ENCODE data around the gene CRTAP.
"Not testable (repeated sequence)": the region's sequence is repeated elsewhere in the genome, so short reads cannot be mapped to it uniquely, and the experiment has no call there.

The CRTAP gene

DNA sequence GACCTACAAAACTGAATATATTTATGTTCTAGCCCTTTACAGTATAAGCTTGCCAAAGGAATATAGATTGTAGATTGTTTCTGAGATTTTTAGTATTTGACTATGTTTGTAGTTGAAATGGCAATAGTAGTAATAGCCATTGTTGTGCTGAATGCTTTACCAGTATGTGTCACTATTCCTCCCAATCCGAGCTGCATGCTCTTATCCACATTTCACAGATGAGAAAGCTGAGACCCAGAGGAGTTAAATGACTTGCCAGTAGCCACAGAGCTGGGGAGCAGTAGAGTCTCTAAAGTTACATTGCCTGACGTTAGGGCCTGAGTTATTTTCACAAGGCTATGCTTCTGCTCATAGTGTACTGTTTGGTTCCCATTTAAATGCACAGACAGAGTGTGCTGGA is 13.6 kb upstream of the CRTAP start:
- DNase-seq, result no peak

DNA sequence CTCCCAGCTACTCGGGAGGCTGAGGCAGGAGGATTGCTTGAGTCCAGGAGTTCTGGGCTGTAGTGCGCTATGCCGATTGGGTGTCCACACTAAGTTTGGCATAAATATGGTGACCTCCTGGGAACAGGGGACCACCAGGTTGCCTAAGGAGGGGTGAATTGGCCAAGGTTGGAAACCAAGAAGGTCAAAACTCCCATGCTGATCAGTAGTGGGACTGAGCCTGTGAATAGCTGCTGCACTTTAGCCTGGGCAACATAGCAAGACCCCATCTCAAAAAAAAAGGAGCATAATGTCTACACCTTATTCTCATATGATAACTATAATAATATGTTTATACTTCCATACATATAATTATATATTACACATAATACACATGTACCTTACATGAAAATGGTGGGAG is 10.8 kb upstream of the CRTAP start:
- DNase-seq, result no peak

DNA sequence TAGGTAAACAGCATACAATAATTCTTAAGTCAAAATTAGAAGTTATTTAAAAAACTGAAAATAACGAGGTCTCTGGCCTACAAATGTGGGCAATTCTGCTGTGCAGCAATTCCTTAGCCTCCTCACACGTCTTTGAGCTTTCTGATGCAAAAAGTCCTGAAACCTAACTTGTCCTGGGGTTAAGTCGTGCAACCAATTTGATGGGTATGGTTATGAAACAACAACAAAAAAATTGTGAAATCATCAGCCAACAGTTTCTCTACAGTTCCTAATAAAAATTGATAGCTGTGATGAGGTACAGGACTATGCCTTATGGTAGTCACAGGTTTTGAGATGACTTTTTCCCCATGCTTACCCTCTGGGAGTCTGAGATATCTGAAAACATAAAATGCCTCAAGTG is 10.3 kb upstream of the CRTAP start:
- DNase-seq, result no peak

DNA sequence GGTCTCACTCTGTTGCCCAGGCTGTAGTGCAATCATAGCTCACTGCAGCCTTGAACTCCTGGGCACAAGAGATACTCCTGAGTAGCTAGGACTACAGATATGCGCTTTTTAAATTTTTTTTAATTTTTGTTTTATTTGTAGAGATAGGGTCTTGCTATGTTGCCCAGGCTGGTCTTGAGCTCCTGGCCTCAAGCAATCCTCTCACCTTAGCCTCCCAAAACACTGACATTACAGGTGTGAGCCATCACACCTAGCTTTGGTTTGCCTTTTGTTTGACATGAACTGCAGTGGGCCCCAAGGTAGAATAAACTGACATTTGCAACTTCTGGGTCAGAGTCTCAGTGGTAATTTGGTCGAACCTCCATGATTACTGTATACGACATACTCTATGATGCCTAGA is 9.0 kb upstream of the CRTAP start:
- no peak for DNase-seq

DNA sequence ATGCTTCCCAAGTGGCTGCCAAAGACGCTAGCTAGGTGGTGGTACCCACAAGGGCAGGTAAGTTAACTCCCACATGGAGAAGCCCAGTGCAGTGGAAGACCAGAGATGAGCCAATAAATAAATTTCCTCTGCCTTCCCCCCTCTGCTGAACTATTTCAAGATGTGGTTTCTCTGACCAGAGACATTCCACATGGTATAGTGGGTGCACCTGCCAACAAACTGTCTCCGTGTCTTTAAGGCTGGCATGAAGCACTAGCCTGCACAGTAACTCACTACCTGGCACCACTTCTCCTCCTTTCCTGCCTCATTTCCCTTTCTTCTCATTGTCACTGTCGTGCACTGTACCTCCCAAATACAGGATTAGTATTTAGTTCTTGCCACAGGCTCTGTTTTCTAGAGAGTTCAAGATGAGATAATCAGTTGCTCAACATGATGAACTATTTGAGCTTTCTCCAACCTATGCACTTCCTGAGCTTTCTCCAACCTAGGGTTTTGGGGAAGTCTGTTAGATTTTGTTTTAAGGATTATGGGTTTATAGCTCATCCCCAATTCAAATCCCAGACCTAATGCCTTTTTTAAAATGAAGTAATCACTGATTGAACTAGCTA is 8.4 kb upstream of the CRTAP start:
- no peak for DNase-seq

DNA sequence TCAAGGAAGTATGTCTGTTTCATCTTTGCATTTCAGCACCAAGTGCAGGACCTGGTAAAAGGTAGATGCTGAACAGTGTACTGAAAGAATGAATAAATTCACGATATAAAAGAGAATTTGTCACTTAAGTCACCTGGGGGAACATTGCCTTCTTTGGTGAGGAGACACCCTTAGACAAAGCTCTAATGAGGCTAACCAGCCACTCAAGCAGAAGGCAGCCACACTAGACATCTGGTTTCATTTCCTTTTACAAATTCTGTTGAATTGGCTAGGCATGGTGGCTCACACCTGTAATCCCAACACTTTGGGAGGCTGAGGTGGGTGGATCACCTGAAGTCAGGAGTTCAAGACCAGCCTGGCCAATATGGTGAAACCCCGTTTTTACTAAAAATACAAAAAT is 7.0 kb upstream of the CRTAP start:
- not testable (repeated sequence) for DNase-seq

DNA sequence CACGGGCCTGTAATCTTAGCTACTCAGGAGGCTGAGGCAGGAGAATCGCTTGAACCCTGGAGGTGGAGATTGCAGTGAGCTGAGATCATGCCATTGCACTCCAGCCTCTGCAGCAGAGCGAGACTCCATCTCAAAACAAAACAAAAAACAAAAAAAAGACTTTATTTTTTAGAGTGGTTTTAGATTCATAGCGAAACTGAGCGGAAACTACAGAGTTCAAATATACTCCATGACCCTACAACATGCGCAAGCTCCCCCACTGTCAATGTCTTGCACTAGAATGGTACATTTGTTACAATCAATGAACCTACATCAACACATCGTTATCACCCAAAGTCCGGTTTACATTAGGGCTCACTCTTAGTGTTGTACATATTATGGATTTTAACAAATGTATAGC is 2.2 kb upstream of the CRTAP start:
- no peak for DNase-seq

DNA sequence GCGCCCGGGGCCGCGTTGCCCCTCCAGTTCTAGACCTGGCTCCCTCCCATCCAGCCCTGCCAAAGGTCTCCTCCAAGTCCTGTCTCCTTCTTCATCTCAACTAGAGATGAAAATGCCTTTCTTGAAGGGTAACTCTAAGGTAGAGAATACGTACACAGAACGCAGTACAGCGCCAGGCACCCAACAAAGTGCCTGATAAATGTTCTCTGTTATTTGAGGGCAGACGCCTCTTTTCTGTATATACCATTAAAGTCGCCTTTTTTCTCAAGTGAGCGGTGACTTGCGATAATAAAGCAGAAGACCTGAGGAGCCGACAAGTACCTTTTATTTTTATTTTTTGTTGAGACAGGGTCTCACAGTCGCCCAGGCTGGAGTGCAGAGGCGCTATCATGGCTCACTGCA is 809 bp downstream of the CRTAP start:
- DNase-seq, result no peak

DNA sequence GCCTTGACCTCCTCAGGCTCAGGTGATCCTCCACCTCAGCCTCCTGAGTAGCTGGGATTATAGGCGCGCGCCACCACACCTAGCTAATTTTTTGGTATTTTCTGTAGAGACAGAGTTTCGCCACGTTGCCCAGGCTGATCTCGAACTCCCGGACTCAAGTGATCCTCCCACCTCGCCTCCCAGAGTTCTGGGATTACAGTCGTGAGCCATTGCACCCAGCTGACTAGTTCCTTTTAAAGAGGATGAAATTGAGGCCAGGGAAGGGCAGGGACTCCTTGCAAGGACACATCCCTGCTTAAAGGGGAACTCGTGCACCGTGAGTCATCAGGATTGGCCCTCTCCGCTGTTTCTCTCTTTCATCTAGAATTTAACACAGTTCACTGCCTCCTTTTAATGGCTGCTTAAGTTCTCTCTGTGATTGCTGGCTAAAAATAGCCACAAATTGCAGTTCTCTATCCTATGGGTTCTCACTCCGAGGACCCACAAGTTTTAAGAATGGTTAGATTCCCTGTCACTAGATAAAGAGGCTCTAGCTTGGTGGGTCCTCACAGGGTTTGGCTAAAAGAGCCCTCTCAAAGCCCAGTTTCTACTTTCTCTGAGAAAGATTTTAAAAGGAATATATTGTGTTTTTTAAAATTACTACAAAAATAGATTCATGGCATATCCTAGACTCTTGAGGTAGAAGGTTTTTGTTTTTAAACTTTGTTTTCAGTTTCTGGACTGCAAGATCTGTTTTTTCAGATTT is 1.4 kb downstream of the CRTAP start:
- no peak for DNase-seq

DNA sequence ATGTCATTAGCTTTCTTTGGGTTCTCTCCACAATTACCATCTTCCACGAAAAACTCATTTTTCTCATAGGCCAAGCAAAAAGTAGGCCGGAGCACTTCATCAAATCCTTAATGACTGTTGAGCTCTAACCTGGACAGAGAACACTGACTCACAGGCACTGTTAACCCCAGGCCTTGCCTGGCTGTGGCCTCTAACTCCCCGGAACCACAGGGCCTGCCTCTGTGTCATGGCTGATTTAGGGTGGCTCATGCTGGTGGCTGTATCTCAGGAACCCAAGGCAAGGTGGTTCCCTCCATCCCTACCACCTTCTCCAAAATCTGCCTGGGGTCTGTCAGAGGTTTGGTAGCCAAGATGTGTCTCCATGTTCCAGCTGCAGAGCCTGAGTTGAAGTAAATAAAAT is 3.6 kb downstream of the CRTAP start:
- DNase-seq, result no peak

DNA sequence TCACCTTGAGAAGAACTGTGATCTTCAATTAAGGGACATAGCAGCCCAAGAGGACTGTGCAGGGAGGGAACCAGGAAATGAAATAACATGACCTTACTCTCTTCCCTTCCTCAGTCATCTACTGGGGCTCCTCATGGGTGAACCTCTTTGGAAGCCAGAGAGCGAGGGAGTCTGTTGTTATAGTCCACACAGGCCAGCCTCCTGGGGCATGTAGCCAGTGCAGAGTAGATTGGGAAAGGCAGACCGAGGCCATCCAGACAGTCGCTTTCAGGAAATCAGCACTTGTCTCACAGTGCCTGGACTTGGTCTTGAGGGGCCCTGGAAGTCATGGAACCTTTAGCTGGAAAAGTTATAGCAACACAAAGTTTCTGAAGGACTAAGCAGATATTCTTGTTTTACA is 6.1 kb downstream of the CRTAP start:
- DNase-seq, result no peak

DNA sequence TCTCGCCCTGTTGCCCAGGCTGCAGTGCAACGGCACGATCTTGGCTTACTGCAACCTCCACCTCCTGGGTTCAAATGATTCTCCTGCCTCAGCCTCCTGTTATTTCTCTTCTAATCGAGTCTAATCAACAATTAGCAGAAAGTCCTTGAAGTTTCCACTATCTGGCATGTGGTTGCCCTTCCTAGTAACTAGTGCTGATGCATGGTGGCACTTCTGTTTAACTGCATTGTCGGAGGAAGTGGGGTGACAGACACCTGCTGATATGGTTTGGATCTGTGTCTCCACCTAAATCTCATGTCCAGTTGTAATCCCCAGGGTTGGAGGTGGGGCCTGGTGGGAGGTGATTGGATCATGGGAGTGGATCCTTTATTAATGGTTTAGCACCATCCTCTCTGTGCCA is 9.2 kb downstream of the CRTAP start:
- DNase-seq, result no peak

DNA sequence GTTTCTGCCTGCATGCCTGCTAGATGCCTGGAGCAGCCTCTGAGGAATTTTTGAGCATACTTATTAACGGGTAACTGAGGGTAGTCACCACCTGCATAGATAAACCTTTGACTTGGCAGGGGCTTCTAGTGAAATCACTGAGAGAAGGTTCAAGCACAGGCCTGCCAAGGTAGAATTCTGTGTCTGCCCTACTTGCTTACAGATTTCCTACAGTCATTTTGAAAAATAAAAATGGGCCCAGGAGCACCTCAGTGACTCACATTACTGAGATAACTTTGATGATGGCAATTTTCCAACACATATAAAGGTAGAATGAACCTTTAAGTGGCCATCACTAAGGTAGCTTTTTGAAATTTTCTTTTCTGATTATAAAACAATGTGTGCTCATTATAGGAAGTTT is 10.8 kb downstream of the CRTAP start:
- no peak for DNase-seq

DNA sequence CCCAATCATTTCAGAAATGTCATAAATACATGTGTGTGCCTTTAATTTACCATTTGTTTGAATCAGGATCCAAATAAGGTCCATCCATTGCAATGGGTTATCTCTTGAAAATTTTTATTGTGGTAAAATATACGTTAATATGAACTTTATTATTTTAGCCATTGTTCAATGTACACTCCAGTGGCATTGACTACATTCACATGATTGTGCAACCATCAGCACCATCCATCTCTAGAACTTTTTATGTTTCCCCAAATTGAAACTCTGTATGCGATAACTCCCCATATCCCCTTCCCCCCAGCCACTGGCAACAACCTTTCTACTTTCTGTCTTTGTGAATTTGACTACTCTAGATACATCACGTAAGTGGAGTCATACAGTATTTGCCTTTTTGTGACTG is 12.0 kb downstream of the CRTAP start:
- no peak for DNase-seq

DNA sequence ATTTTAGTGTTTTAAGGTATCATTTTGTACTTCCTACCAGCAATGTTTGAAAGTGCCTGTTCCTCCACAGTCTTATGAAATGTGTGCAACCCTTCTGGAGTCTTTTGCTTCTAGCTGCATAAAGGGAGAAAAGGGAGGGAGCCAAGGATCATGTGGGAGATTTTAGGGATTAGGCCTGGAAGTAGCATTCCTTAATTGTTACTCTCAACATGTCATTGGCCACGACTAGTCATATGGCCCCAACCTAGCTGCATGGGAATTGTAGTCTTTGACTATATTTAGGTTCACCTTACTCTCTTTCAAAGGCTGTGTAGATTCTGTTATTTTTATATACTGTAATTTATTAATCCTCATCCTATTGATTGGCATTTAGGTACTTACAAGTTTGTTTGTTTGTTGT is 14.9 kb downstream of the CRTAP start:
- no peak for DNase-seq

DNA sequence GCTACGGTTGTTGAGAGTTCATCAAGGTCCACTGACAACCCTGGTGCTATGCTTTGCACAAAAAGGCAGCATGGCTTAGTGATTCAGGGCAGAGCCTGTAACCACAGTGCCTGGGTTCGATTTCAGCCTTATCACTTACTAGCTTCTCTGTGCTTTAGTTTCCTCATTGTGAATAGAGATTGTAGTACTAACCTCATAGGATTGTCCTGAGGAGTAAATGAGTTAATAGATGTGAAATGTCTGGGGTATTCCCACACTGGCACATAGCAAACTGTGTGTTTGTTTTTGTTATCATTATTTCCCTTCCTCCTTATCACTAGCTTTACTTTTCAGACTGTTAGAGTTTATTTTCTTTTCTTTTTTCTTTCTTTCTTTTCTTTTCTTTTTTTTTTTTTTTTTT is 16.3 kb downstream of the CRTAP start:
- DNase-seq, result no peak

DNA sequence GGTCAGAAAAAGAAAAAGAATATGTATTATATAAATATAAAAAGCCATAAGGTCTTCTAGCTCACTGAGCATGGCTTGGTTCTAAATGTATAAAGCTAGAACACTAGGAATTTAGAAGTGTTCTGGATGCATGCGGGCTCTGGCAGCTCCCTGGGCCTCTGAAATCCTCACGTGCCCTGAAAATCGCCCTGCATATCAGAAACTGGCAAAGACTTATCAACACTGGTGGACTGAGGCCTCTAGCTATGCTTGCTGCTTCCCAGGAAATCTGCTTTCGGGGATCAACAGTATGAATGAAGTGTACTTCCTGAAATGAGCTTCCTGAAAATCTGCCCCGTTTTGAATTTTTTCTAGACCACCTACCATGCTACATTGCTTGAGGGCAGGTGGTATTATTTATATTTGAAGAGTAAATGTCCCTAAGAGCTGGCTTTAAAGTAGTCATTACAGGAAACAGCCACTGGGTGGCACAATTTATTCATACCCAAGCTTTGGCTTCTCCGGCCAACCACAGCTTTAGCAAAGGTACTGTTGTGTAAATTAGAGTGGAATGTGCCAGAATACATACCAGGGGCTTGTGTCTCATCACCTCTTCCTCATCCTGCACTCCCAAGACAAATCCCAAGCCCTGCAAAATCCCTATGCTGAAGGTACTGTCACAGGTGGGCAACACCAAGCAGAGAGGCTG is 17.7 kb downstream of the CRTAP start:
- peak; percentile 36 for DNase-seq

DNA sequence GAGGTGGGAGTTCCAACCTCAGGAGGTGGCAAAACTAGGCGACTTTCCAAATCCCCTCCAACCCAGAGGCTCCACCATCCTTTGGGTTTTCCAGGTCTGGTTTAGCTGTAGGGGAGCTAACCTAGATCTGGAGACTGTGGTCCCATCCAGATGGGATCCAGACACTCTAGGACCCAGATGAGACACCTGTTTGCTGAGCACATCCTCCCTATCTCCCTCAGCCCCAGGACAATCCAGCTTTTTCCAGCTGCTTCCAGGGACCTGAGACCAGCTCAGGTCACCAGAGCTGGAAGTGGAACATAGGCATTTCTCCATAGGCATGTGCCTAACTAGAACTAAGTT is 18.2 kb downstream of the CRTAP start:
- no peak for DNase-seq

DNA sequence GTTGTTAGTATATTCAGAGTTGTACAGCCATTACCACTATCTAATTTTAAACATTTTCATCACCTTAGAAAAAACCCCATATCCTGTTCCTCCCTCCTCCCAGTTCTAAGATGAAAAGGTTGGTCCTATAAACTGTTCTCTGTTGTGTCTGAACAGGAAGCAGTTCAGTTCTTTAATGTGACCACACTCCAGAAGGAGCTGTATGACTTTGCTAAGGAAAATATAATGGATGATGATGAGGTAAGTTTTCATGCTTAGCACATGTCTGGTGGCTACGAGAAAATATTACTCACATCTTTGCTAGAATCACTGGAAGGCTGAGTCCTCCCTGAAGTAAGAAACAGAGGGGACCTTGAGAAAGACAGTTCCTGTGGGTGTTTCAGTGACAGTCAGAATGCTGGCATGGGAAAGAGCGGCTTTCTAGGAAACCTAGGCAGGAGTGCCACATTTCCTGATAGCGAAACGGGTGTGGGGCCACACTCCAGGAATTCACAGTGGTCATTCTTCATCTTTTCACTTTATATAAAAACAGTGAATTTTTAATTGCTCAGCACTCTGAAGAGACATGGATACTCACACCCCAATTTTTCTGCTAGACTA is 20.3 kb downstream of the CRTAP start:
- no peak for DNase-seq

DNA sequence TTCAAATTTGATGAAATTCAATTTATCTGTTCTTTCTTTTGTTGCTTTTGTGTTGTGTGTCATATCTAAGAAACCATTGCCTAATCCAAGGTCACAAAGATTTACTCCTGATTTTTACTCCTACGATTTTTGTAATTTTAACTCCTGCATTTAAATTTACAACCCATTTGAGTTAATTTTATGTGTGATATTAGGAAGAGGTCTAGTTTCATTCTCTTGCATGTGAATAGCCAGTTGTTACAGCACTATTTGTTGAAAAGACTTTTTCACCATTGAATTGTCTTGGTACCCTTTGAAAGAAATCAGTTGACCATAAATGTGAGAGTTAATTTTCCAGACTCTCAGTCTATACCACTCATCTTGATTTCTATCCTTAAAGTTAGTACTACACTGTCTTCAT is 23.9 kb downstream of the CRTAP start:
- DNase-seq, result no peak

DNA sequence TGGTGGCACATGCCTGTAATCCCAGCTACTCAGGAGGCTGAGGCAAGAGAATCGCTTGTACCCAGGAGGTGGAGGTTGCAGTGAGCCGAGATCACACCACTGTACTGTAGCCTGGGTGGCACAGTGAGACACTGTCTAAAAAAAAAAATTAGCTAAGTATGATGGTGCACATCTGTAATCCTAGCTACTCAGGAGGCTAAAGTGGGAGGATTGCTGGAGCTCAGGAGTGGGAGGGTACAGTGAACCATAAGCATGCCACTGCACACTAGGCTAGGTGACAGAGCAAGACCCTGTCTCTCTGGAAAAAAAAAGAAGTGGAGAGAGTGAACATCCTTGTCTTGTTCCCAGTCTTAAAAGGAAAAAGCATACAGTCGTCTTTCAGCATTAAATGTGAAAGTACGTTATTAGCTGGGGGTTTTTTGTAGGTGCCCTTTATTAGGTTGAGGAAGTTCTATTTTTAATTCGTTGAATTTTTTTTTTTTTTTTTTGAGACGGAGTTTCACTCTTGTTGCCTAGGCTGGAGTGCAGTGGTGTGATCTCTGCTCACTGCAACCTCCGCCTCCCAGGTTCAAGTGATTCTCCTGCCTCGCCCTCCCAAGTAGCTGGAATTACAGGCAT is 25.3 kb downstream of the CRTAP start:
- not testable (repeated sequence) for DNase-seq

DNA sequence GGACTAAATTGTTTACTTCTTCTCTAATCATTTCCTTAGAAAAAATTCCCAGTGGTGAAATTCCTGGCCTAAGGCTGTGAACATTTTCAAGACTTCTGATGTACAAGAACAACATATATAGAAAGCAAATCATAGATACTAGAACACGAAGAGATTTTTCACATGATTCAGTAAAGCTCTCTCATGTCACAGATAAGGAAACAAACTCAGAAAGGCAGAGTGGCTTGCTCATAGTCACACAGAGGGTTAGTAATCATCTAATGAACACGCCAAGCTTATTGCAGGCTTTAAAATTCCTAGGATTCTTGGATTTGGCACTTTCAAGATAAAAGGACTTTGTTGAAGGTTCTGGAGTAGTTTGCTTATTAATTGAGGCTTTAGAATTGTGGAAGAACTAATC is 26.2 kb downstream of the CRTAP start:
- no peak for DNase-seq

DNA sequence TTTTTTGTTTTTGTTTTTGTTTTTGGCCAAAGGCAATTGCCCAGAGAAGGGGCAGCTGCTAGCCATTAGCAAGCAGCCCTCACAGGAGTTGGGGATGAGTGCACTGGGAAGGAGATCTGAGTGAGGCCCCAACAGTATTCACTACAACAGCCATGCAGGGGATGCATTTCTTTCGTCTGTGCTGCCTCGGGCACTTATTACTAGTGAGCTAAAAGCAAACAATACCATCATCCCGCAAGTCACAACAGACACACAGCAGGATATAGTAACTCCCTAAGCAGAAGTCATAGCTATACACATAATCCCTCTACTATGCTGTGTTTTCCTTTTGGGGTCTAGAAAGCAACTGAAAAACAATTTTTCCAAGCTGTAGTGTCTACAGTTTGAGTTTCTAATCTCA is 27.2 kb downstream of the CRTAP start:
- DNase-seq, result no peak

DNA sequence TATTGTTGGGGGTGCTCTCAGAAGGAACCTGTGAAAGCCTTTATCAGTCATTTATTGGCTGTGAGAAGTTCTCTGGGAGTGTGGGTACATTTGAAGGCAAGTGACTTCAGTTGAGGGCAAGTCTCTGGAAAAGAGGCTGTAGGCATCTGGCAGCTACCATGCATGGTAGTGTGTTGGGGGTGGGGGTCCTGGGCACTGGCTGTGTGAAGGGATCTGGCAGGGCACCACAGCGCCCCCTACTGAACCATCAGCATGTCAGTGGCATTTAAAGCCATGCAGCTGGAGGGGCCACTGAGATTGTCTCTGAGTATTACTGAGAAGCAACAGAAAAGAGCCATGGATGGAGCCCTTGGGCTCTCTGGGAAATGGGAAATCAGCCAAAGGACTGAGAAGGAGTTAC is 30.6 kb downstream of the CRTAP start:
- no peak for DNase-seq
